GM21447 (cell line): ENCODE measurements around the gene CHST14.
A peak's percentile ranks its signal among the peaks of the same experiment; 100 is the strongest.

ENCODE experiments used
- ATAC-seq: cut with Tn5 transposase; IDR thresholded peaks from one replicate; pipeline ENCODE4 v1.9.1; 2021; ENCODE audit not compliant: unreplicated experiment

CHST14 gene

GRCh38 chr15:40487816-40488682 lies 17.3 kb downstream of the CHST14 start:
- ATAC-seq: no peak

- no peak for ATAC-seq
These were observed 18.7 kb downstream of the CHST14 start for GRCh38 chr15:40489274-40490175.

- no peak for ATAC-seq
These were observed 22.5 kb downstream of the CHST14 start for GRCh38 chr15:40493089-40493840.

GRCh38 chr15:40495516-40495915 lies 24.7 kb downstream of the CHST14 start:
- no peak for ATAC-seq

GRCh38 chr15:40498418-40498817 lies 27.6 kb downstream of the CHST14 start:
- no peak for ATAC-seq

GRCh38 chr15:40498891-40499290 lies 28.1 kb downstream of the CHST14 start:
- no peak for ATAC-seq

- no peak for ATAC-seq
These were observed 29.1 kb downstream of the CHST14 start for GRCh38 chr15:40499931-40500330.

- no peak for ATAC-seq
These were observed 30.0 kb downstream of the CHST14 start for GRCh38 chr15:40500568-40501330.

GRCh38 chr15:40501487-40501886 lies 30.7 kb downstream of the CHST14 start:
- no peak for ATAC-seq

GRCh38 chr15:40506964-40507571 lies 36.3 kb downstream of the CHST14 start:
- ATAC-seq: no peak

- no peak for ATAC-seq
These were observed 37.4 kb downstream of the CHST14 start for GRCh38 chr15:40508216-40508615.

- no peak for ATAC-seq
These were observed 39.4 kb downstream of the CHST14 start for GRCh38 chr15:40510201-40510600.

- peak; percentile 53 for ATAC-seq
These were observed 40.3 kb downstream of the CHST14 start for GRCh38 chr15:40511093-40511471.

GRCh38 chr15:40511472-40512133 lies 40.8 kb downstream of the CHST14 start:
- peak; percentile 35 for ATAC-seq

- no peak for ATAC-seq
These were observed 41.7 kb downstream of the CHST14 start for GRCh38 chr15:40512440-40512839.

GRCh38 chr15:40513609-40514008 lies 42.8 kb downstream of the CHST14 start:
- ATAC-seq: no peak

- ATAC-seq: no peak
These were observed 45.5 kb downstream of the CHST14 start for GRCh38 chr15:40516322-40516721.
